ENCODE data around the gene SEPTIN6. TPM values are rescaled to one million over a fixed set of nuclear protein-coding genes. Genes with fewer than 3 reads are reported as not detected.

Gene SEPTIN6
- total and polyA plus RNA-seq, 2 of the 8 experiments (the other 6 are each of a cell fraction or from before 2014, with no cell fraction given): 31.0 to 42.6 TPM

DNA sequence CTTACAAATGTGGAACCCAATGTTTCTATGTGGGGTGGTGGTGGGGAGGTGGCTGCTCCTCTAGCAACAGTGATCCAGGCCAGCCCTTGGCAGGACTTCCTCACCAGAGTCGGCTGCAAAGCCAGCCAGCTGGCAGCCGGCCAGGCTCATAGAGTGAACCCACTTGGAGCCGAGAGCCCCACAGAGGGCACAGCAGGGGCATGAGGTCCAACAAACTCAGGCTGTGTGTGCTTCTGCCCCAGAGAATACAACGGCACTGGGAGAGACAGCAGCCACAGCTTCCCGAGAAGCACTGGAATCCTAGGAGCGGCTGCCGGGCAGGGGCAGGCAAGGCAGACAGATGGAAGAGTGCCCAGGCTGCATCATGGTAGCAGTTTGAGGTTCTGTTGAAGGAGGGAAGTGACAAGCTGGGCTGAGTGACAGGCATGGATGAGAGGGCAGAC is 42.0 kb upstream of the SEPTIN6 start:
- Histone ChIP-seq H3K56ac (replicated peaks; ENCODE audit: insufficient read length, low read depth, low read length) (no peak overlapping the region), H4K91ac (replicated peaks; ENCODE audit: insufficient read length, low read length) (no peak overlapping the region), H2BK120ac (replicated peaks; ENCODE audit: low read depth, low read length) (no peak overlapping the region), H4K5ac (ENCODE audit: insufficient read length, low read depth, low read length) (no peak overlapping the region), H2BK15ac (ENCODE audit: low read length) (no peak overlapping the region), H3K14ac (ENCODE audit: insufficient read length) (no peak overlapping the region), H2BK12ac (ENCODE audit: low read depth, low read length) (no peak overlapping the region), H2BK5ac (ENCODE audit: low read depth, low read length) (no peak overlapping the region), H3K4ac (replicated peaks; ENCODE audit: insufficient read length, low read depth, low read length) (no peak overlapping the region), H3K27me3 (replicated peaks in 1 of 4; ENCODE audit: control insufficient read depth in 3 of 4, extremely low read depth in 1 of 4, insufficient read depth in 3 of 4, low read length in 3 of 4) (no peaks in the 10 kb centered on the region), H3K36me3 (ENCODE audit: control insufficient read depth in 2 of 4, insufficient read depth in 4 of 4, low read length in 3 of 4) (no peaks in the 10 kb centered on the region), H2AK5ac (ENCODE audit: low read depth, low read length) (no peak overlapping the region), H3K79me2 (ENCODE audit: control insufficient read depth in 1 of 2, insufficient read depth in 2 of 2, low read length in 2 of 2) (no peaks in the 10 kb centered on the region), H4K20me1 (replicated peaks in 1 of 2; ENCODE audit: control insufficient read depth in 1 of 2, insufficient read depth in 2 of 2, low read length in 2 of 2) (no peaks in the 10 kb centered on the region), H3K23me2 (ENCODE audit: low read depth, low read length) (no peaks in the 10 kb centered on the region), H3K27ac (ENCODE audit: low read depth, low read length) (no peak overlapping the region), H2AFZ (ENCODE audit: low read length) (no peak overlapping the region), H3K4me2 (ENCODE audit: insufficient read depth in 1 of 2, low read depth in 2 of 2, low read length in 2 of 2) (no peak overlapping the region), H4K8ac (ENCODE audit: extremely low read depth, insufficient read depth, low read length) (no peak overlapping the region), H3K4me1 (replicated peaks in 1 of 4; ENCODE audit: control insufficient read depth in 3 of 4, insufficient read depth in 4 of 4, low read length in 3 of 4) (no peaks in the 10 kb centered on the region), H3K18ac (ENCODE audit: extremely low read depth, low read length) (no peak overlapping the region), H3K4me3 (ENCODE audit: extremely low read depth in 1 of 4, insufficient read depth in 2 of 4, low read depth in 3 of 4, low read length in 4 of 4) (no peak overlapping the region), H3K9ac (replicated peaks in 1 of 4; ENCODE audit: extremely low read depth in 1 of 4, low read depth in 3 of 4, low read length in 3 of 4) (no peak overlapping the region), H2BK20ac (ENCODE audit: low read length) (no peak overlapping the region), H3K79me1 (ENCODE audit: low read depth, low read length) (no peaks in the 10 kb centered on the region), H3K23ac (ENCODE audit: insufficient read length) (no peak overlapping the region), H3K9me3 (ENCODE audit: insufficient read depth in 2 of 2, low read depth in 1 of 2, low read length in 1 of 2) (no peaks in the 10 kb centered on the region)
- FAIRE-seq (no peak), DNase-seq (ENCODE audit: low read depth in 1 of 2, low spot score in 2 of 2) (no peak)
- ChIA-PET CTCF (ENCODE audit: partially characterized antibody) (interaction anchor here (0.8 to 1.5 kb wide), 7 partner anchors 8 to 223 kb away, joined by 3 to 6 read pairs (median 4); no protein-coding TSS in a partner anchor), POLR2A (ENCODE audit: partially characterized antibody) (no interaction called here)
- TF ChIP-seq CBX5 (IDR thresholded peaks at IDR 0.05; ENCODE audit: low read depth, low read length) (no peak), TBP (IDR thresholded peaks at IDR 0.05; ENCODE audit: low read depth, low read length) (no peak), SIX5 (IDR thresholded peaks at IDR 0.05; ENCODE audit: low read depth, low read length) (no peak), ZNF274 (IDR thresholded peaks at IDR 0.05; ENCODE audit: borderline replicate concordance, extremely low read depth, low read length) (no peak)
- WGBS, 2 experiments (ENCODE audit: extremely low coverage in 1 of 2, insufficient coverage in 1 of 2, insufficient read length in 1 of 2, insufficient replicate concordance in 2 of 2, low coverage in 1 of 2, low lambda C conversion rate in 2 of 2, missing lambda C conversion rate in 1 of 2): 90% methylated on average over 7 of the region's 7 CpGs; no CpG with 5 or more reads in 1 of the 2 experiments
